ENCODE measurements around the gene CACNA2D4.

GRCh38 chr12:1825382-1826102, 92.9 kb downstream of the CACNA2D4 start:
- TF ChIP-seq CTCF (IDR thresholded peaks at IDR 0.05) (no peak), POLR2A (IDR thresholded peaks at IDR 0.05) (no peak)

Data from heart left ventricle (tissue), 13 donors.